CD4-positive, alpha-beta T cell treated with Interleukin-4 for 4 hours (primary cell): Measurements from ENCODE around the gene RAB40AL.

Experiments used
- DNase-seq: peaks from one replicate; pipeline ENCODE4 v3.0.0-alpha.2; 2020

RAB40AL gene

DNA sequence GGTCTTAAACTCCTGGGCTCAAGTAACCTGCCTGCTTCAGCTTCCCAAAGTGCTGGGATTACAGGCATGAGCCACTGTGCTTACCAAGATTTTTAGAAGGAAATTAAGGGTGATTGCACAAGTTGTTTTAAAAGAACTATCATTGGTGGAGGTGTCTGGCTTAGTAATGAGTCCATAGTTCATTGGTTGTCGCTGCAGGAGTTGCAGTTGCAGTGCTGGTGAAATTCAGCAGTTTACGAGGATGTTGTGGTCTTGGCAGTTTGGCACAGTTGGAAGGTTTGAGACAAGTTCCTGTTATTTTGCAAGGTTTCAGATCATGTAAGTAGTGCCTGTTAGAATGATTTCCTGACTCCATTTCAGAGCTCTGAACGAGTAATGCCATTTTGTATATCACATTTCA lies 48.1 kb downstream of the RAB40AL start:
- DNase-seq, result no peak
